Measurements from ENCODE around the gene ASB18.
"Not testable (repeated sequence)": the region's sequence is repeated elsewhere in the genome, so short reads cannot be mapped to it uniquely, and the experiment has no call there.

ASB18 gene, protein sequence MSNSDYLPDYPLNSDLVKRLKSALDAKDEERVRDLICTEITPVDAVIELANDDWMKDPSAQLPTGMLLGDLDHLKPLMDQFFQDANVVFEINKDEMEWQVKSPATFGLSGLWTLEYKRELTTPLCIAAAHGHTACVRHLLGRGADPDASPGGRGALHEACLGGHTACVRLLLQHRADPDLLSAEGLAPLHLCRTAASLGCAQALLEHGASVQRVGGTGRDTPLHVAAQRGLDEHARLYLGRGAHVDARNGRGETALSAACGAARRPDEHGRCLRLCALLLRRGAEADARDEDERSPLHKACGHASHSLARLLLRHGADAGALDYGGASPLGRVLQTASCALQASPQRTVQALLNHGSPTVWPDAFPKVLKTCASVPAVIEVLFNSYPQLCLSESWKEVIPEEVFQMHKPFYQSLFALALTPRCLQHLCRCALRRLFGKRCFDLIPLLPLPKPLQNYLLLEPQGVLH

DNA sequence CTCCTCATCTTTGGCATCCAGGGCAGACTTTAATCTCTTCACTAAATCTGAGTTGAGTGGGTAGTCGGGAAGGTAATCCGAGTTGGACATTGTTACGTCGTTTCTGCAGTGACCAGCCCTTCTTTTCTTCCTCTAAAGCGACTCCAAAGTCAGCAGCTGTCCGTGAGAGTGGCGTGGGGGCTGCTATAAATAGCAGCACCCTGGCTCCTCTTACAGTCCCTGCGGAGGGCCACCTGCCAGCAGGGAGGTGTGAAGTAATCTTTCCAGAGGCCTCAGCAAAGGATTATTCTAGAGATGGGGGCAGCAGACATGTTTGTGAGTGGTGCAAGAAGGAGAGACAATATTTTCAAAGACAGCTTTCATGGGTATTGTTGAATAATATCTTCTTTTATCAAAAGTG lies at the start of gene ASB18:
ASB18 (minus strand) TSS at position 151 of the 400 bp plus-strand sequence; CDS start at position 90, 61 bp downstream.
- no peak for DNase-seq (ENCODE audit: low spot score)

DNA sequence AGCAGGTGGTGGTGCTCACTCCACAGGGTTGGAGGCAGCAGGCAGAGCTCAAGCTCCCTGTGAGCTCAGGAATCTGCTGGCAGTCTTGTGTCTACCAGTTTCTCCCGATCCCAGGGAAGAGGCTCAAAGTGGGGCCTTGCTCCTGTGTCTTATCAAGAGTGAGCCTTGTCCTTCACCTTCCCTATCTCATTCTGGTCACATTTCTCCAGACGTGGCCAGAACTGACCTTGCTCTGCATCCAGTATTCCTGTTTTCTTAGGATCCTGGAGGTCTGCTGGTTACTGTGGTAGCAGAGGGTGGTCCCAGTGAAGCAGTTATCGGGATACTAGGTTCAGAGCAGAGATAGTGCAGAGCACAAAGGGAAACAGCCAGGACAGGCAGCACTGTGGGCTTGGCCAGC lies 47.1 kb upstream of the ASB18 start:
- no peak for DNase-seq (ENCODE audit: low spot score)

- DNase-seq (ENCODE audit: low spot score) = peak; percentile 49
Observed at GRCh38 chr2:236309669-236310029, 45.4 kb upstream of the ASB18 start.

DNA sequence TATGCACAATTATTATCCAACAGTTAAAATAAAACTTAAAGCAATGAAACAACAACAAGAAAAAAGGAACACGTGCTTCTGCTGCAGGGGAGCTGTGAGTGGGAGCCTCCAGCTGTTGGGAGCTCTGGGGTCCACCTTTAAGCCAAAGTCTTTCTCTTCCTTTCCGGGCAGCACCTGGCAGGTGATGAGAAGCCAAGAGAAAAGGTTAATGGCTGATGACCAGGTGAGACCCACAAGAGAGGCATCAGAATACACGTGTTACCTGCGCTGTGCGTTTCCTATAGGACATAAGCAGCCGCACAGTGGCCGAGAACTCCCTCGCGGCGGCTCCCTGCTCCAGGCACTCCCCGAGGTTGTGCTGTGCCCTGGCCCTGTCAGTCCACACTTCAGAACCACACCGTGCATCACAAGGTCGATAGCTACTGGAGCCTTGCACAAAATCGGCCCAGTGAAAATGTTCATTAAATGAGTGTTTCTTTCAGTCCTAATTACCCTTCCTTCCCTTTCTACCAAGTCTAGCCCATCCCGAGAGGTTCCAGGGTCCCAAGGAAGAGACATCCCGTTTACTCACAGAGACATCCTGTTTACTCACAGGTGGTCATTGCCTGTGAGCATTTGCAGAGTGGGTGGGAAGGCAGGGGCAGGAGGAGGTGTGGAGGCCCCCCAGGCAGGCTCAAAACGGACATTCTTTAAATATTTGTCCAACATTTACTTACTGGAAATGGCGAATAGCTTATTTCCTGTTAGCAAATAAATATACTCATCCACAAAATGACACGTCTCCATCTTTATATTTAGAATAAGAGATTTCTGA lies 44.9 kb upstream of the ASB18 start:
- no peak for DNase-seq (ENCODE audit: low spot score)

DNA sequence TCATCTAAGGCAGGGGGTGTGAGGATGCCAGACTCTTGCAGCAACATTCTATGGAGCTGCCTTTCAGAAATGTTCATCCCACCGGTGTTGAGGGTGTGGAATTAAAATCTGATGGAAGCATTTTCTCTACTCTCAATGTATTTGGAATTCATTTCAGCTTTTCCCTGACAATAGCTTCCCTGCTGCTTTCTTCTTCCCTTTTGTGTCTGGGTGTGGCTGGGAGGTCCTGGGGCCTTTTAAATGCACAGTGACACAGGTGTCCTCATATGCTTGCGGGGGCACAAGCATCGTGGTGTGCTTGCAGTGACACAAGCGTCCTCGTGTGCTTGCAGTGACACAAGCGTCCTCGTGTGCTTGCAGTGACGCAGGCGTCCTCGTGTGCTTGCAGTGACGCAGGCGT lies 43.4 kb upstream of the ASB18 start:
- DNase-seq (ENCODE audit: low spot score) = no peak

DNA sequence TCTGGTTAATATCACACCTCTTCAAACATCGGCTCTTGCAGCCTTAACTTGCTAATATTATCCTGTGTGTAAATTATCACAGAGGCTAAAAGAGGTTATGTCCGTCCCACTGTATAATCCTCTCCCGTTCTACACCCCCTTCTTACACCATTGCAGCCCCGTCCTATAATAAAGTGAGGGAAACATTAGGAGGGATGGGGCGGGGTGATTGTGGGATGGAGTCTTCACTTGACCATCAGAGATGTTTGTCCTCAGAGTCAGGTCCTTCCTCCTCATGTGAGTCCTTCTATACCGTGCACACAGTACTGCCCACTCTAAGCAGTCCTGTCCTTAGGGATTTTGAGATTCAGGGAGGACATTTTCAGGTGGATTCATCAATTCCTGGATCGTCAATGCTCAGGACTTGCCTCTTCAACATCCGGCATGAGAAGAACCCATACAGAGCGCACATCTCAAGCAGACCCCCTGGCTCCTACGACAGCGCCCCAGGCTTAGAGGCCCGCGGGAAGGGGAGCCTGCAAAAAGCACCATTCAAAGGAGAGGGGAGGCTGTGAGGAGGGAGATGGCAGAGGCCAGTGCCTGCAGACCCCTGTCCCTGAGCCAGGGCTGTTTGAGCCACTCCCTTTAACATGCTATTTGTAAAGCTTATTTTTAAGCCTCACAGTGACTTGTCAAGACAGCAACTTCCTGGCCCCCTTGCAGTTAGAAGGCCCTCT lies 42.8 kb upstream of the ASB18 start:
- no peak for DNase-seq (ENCODE audit: low spot score)

DNA sequence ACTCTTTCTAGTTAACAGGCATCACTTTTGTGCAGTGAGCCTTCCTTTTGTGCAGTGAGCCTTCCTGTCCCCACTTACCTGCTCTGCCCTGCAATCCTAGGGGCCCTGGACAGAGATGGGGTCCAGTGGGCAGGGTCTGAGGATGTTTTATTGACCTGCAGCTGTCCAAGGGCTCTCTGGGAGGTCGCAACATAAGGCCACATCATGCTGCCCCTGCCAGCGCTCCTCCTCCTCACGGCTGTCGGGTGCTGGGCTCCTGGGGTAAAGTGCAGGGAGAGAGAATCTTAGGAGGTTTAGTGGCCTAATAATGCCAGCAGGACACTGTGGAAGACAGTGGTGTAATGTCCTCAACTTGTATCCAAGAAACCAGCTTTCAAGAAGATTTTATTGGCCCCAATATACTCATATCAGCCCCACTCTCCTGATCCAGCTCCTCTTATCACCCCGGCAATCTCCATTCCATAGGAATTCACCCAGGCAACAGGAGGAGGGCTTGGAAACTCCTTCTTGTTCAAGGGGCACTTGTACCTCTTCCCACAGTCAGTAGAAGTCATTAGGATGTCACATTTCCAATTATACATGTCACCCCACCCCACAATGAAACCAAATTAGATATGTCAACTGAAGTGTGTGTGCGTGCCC lies 41.9 kb upstream of the ASB18 start:
- no peak for DNase-seq (ENCODE audit: low spot score)

DNA sequence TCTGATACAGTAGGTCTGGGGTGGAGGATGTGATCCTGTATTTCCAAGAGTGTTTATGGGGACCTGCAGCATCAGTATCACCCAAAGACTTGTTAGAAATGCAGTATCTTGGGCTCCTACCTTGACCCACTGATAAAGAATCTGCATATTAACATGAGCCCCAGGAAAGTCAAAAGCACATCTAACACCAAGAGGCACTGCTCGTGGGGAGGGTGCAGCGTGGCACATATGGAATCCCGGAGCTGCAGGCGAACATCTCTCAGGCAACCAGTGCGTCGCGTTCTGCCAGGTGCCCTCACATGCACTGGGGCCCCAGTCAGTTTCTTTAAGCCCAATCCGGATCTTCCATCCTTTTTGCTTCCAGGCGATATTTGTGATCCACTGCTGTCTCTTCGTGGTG lies 41.3 kb upstream of the ASB18 start:
- DNase-seq (ENCODE audit: low spot score) = no peak

DNA sequence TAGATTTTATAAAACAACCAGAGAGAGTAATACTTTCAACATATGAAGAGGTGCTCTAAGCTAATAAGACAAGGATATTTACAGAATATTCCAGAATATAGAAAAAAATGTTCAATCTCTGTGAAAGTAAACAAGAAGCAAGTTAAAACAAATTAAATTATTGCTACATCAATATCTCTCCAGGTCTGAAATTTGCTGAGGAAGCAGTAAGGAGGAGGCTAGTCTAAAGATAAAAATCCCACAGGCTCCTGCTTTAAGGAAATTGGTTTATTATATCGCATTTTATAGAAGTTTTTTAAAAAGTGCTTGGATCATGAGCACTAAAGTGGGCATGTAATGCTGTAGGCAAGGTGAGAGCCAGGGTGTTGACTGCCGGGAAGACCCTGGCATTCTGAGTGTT lies 39.7 kb upstream of the ASB18 start:
- no peak for DNase-seq (ENCODE audit: low spot score)

- DNase-seq (ENCODE audit: low spot score) = no peak
Observed at GRCh38 chr2:236302555-236302954, 38.3 kb upstream of the ASB18 start.

DNA sequence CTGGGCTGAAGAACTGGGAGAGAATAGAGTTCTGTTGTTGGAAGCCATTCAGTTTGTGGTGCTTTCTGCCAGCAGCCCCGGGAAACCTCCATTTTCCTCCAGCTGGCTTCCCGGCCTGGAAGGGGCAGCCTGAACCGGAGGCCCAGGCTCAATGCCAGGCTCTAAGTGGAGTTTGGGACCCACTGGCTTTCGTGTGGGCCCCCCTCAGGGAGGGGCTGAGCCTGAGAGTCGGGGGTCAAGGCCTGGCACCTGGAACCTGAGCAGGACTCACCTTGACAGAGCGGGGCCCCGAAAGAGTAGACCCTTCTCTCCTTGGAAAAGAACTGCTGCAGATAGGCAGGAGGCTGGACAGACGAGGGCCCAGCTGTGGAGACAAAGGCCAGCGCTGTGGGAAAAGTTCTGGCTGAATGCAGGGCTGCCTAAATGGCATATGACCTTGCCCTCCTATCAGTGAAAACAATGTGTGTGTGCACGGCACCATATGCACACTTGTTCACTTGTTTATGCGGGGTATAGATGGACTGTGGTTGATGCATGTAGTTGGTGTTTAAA lies 34.8 kb upstream of the ASB18 start:
- DNase-seq (ENCODE audit: low spot score) = no peak

DNA sequence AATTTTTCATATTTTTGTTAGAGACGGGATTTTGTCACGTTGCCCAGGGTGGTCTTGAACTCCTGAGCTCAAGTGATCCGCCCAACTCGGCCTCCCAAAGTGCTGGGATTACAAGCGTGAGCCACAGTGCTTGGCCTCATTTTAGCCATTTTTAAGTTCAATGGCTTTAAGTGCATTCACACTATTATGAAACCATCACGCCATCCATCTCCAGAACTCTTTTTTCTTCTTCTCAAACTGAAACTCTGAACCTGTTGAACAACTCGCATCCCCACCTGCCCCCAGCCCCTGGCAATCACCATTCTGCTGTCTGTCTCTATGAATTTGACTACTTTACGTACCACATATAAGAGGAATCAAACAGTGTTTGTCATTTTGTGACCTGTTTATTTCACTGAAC lies 31.3 kb upstream of the ASB18 start:
- DNase-seq (ENCODE audit: low spot score) = no peak

GRCh38 chr2:236294647-236295046 lies 30.4 kb upstream of the ASB18 start:
- DNase-seq (ENCODE audit: low spot score) = no peak

GRCh38 chr2:236293241-236293810 lies 29.1 kb upstream of the ASB18 start:
- DNase-seq (ENCODE audit: low spot score) = no peak

- DNase-seq (ENCODE audit: low spot score) = no peak
Observed at GRCh38 chr2:236291911-236292310, 27.7 kb upstream of the ASB18 start.

GRCh38 chr2:236291476-236291875 lies 27.3 kb upstream of the ASB18 start:
- DNase-seq (ENCODE audit: low spot score) = no peak

DNA sequence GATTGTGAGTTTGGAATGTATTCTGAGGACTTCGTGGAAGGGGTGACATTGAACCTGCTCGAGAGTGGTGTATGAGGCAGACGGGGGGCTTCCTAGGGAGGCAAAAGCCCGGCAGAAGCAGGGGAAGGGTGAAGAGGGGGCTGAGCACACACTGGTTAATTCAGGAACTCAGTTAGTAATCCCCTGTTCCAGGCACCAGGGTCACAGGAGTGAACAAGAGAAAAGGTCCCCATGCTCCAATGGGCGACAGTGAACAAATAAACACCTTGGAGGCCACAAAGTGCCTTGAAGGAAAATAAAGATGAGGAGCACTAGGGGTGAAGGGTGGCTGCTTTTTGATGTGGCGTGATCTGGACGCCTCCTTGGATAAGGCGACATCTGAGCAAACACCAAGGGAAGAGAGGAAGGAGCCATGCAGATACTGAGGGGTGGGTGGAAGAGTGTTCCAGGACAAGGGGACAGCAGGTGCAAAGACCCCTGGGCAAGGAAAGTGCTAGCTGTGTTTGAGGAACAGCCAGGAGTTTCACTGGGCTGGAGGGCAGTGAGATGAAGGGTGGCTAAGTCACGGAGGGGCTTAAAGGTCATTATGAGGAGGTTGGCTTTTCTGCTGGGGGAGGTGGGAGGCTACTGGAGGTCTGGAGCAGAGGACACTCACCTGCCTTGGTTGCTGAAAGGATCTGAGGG lies 26.7 kb upstream of the ASB18 start:
- no peak for DNase-seq (ENCODE audit: low spot score)

GRCh38 chr2:236289766-236290462 lies 25.7 kb upstream of the ASB18 start:
- no peak for DNase-seq (ENCODE audit: low spot score)

GRCh38 chr2:236288373-236288772 lies 24.2 kb upstream of the ASB18 start:
- not testable (repeated sequence) for DNase-seq (ENCODE audit: low spot score)

GRCh38 chr2:236287656-236288055 lies 23.4 kb upstream of the ASB18 start:
- no peak for DNase-seq (ENCODE audit: low spot score)
